CD4-positive, alpha-beta T cell treated with Interleukin-4 for 1 hour (primary cell): ENCODE measurements around the gene SART1.
"Not testable (repeated sequence)": the region's sequence is repeated elsewhere in the genome, so short reads cannot be mapped to it uniquely, and the experiment has no call there.

Source experiments
- DNase-seq, 2 donors: peaks; one replicate each; pipeline ENCODE4 v3.0.0-alpha.2; 2020 to 2022

Gene SART1

GRCh38 chr11:65932558-65932919, 29.0 kb upstream of the SART1 start:
- no peak for DNase-seq

- DNase-seq: no peak
Measured at GRCh38 chr11:65934014-65934413, 27.5 kb upstream of the SART1 start.

- no peak for DNase-seq
Measured at GRCh38 chr11:65937766-65938165, 23.8 kb upstream of the SART1 start.

GRCh38 chr11:65941720-65942310, 19.7 kb upstream of the SART1 start:
- no peak for DNase-seq

GRCh38 chr11:65942531-65942930, 19.0 kb upstream of the SART1 start:
- no peak for DNase-seq

- DNase-seq: no peak
Measured at GRCh38 chr11:65944191-65944590, 17.3 kb upstream of the SART1 start.

- no peak for DNase-seq
Measured at GRCh38 chr11:65944767-65945166, 16.8 kb upstream of the SART1 start.

GRCh38 chr11:65945430-65945911, 16.1 kb upstream of the SART1 start, which contains the start of gene TSGA10IP:
TSS of gene TSGA10IP (plus strand) at chr11:65945480. CDS start at chr11:65945676, 196 bp downstream.
- no peak for DNase-seq

- DNase-seq: no peak
Measured at GRCh38 chr11:65945941-65946558, 15.5 kb upstream of the SART1 start.

- no peak for DNase-seq
Measured at GRCh38 chr11:65946655-65947054, 14.9 kb upstream of the SART1 start.

- no peak for DNase-seq
Measured at GRCh38 chr11:65947133-65947532, 14.4 kb upstream of the SART1 start.

GRCh38 chr11:65947603-65948125, 13.9 kb upstream of the SART1 start:
- DNase-seq: no peak

GRCh38 chr11:65950711-65951110, 10.8 kb upstream of the SART1 start:
- DNase-seq: not testable (repeated sequence)

- not testable (repeated sequence) for DNase-seq
Measured at GRCh38 chr11:65951641-65952040, 9.9 kb upstream of the SART1 start.

- DNase-seq: no peak
Measured at GRCh38 chr11:65952052-65952521, 9.4 kb upstream of the SART1 start.

- no peak for DNase-seq
Measured at GRCh38 chr11:65953471-65953870, 8.1 kb upstream of the SART1 start.

GRCh38 chr11:65954771-65955170, 6.8 kb upstream of the SART1 start:
- no peak for DNase-seq

GRCh38 chr11:65958291-65958690, 3.2 kb upstream of the SART1 start:
- no peak for DNase-seq

- no peak for DNase-seq
Measured at GRCh38 chr11:65958774-65959420, 2.6 kb upstream of the SART1 start.

GRCh38 chr11:65960824-65961266, 689 bp upstream of the SART1 start:
- DNase-seq: no peak

GRCh38 chr11:65962141-65962564, 619 bp downstream of the SART1 start:
- DNase-seq: peak; percentile 55 to 66

GRCh38 chr11:65964906-65965305, 3.4 kb downstream of the SART1 start:
- DNase-seq: no peak

- DNase-seq: no peak
Measured at GRCh38 chr11:65965986-65966762, 4.6 kb downstream of the SART1 start.
